ENCODE results near the gene OSBPL7.

OSBPL7 gene

DNA sequence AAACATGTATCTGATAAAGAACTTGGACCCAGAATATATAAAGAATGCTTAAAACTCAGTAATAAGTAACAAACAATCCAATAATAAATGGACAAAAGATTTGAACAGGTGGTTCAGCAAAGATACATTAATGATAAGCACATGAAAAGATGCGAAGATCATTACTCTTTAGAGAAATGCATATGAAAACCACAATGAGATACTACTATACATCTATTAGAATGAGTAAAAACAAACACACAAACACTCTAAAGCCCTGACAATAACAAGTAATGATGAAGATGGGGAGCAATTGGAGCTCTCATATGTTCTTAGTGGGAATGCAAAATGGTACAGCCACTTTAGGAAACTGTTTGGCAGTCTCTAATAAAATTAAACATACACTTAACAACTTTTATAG, 29.1 kb downstream of the OSBPL7 start:
- H3K27ac ChIP-seq = no peak overlapping the region
- TF ChIP-seq, protein P1, sequence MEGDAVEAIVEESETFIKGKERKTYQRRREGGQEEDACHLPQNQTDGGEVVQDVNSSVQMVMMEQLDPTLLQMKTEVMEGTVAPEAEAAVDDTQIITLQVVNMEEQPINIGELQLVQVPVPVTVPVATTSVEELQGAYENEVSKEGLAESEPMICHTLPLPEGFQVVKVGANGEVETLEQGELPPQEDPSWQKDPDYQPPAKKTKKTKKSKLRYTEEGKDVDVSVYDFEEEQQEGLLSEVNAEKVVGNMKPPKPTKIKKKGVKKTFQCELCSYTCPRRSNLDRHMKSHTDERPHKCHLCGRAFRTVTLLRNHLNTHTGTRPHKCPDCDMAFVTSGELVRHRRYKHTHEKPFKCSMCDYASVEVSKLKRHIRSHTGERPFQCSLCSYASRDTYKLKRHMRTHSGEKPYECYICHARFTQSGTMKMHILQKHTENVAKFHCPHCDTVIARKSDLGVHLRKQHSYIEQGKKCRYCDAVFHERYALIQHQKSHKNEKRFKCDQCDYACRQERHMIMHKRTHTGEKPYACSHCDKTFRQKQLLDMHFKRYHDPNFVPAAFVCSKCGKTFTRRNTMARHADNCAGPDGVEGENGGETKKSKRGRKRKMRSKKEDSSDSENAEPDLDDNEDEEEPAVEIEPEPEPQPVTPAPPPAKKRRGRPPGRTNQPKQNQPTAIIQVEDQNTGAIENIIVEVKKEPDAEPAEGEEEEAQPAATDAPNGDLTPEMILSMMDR (conservative IDR thresholded peaks at IDR 0.05) = no peak

DNA sequence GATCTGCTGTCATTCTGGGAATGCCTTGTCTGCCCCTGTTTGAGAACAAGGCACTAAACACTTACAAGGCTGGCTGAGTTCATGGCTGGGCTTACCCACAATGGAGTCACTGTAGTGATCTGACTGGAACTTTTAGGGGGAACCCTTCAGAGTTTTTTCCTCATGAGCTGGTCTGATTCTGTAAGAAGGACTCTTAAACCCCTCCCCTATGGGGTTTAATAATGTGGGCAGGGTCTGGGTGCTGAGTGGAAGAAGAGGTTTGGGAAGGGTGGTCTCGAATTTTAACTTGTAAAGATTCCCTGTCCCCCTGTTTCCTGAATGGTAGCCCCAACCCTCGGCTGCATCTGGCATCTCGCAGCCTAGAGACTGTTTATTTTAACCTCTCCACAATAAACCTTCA, 30.6 kb downstream of the OSBPL7 start:
- TF ChIP-seq, protein P1 (conservative IDR thresholded peaks at IDR 0.05) = no peak
- H3K27ac ChIP-seq = no peak overlapping the region

DNA sequence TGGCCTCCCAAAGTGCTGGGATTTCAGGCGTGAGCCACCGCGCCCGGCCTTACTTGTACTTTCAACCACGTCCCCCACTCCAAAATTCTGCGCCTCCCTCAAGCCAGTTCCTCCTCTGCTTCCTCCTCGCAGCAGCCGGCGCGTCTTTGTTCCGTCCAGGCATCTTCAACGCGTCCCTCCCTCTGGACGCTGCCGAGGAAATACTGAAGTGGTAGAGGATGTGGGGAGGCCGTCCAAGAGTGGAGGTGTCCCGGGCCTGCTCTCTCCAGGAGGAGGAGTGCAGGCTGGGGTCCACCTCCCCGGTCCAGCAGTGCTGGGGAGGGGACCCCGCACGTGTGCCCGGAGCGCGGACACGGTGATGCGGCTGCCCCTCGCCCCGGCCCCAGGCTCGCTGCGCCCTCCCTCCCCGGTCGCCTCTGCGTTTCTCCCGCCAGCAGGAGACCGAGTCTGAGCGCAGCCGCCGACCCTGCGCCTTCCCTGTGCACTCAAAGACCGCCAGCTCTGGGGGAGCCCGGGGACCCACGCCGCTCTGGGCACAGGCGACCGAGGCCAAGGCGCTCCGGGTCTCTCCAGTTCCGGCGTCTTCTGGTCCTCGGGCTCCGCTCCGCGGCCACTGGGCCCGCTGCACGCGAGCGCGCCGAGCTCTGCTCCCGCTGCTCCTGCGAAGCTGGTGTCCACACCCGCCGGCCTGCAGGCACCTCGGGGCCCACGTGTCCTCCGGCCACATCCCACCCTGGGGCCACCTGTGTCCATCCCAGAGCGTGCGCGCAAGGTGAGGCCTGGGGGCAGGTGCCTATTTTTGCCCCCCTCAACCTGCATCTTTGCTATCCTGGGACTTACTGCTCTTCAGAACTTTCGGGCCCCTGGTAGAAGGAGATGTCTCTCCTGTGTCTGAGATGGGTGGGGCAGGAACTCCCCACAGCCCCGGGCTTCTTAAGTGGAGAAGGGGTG, 31.7 kb downstream of the OSBPL7 start:
- TF ChIP-seq, protein P1 (conservative IDR thresholded peaks at IDR 0.05) = peak; percentile 85
- H3K27ac ChIP-seq = peak overlapping the region; percentile 67

DNA sequence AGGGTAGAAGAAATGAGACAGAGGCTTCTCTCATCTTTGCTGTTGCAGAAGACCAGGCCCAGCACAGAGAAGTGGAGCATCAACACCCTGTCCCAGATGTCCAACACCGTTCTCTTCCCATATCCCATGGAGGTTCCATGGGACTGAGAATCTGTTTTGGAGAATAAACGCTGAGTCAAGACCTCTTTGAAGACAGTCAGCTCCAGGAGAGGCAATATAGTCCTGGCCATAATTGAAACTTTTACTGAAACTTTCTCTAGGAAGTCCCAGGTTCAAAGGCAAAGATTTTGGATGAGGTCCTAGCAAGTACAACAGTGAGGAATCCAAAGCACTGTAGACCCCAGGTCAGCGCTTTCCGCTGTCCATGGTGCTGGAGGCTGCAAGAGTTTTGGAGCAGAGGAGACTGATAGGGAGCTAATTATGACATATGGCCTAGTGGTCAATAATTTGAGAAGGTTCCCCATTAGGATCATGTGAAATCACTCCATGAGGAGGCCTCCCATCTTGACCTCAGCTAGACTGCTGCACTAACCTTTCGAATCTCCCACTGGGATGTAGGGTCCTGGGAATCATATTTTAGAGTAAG, 36.0 kb downstream of the OSBPL7 start:
- TF ChIP-seq, protein P1 (conservative IDR thresholded peaks at IDR 0.05) = no peak

DNA sequence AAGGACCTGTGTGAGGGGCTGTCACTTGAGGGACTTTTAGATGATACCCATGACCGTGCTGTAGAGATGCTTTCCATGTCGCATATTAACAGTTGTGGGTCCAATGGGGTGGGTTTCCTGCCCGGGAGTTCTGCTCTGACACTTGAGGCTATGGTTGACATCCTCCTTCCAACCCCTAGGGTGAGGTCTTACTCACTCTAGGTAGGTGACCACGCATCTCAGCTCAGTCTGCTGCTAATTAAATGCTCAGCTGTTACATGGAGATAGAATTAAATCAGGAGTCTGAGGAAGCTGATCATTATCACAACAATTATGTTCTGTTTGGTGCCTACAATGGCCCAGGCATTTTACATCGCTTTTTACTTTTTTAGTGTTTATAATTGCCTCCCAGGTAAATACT, 40.2 kb downstream of the OSBPL7 start:
- TF ChIP-seq, protein P1 (conservative IDR thresholded peaks at IDR 0.05) = no peak
- H3K27ac ChIP-seq = no peak overlapping the region

More for the DNA sequence above, 36.0 kb downstream of the OSBPL7 start:
- no peak overlapping the region for H3K27ac ChIP-seq

DNA sequence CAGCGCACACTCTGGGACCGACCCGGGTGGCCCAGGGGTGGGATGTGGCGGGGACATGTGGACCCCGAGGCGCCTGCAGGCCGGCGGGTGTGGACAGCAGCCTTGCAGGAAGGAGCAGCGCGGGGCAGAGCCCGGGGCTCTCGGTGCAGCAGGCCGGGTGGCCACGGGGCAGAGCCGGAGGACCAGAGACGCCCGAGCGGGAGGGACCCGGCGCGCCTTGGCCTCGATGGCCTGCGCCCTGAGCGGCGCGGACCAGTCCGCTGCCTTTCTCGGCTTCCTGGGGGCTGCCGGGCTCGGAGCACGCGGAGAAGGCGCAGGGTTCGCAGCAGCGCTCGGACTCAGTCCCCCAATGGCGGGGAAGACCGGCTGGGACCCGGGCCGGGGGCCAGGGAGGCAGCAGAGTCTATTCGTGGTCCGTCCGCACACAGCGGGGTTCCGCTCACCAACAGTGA, 43.4 kb downstream of the OSBPL7 start:
- TF ChIP-seq, protein P1 (conservative IDR thresholded peaks at IDR 0.05) = no peak
- no peak overlapping the region for H3K27ac ChIP-seq

All from VCaP (cell line).